Hematopoietic multipotent progenitor cell treated with erythropoietin and hydrocortisone succinate and interleukin-3 and kit ligand, for 6 days (in vitro differentiated cells): ENCODE measurements around the gene PMM1.
"Not testable (repeated sequence)": the region's sequence is repeated elsewhere in the genome, so short reads cannot be mapped to it uniquely, and the experiment has no call there.

ENCODE experiments used
- DNase-seq: peaks from one replicate; pipeline ENCODE4 v3.0.0-alpha.2; 2015

Gene PMM1

GRCh38 chr22:41596776-41597634, 7.4 kb upstream of the PMM1 start:
- DNase-seq: peak; percentile 81

- no peak for DNase-seq
Observed at GRCh38 chr22:41595703-41596102, 6.1 kb upstream of the PMM1 start.

GRCh38 chr22:41593336-41593960, 3.8 kb upstream of the PMM1 start:
- DNase-seq: not testable (repeated sequence)

- DNase-seq: no peak
Observed at GRCh38 chr22:41587347-41587723, 2.3 kb downstream of the PMM1 start.

- DNase-seq: no peak
Observed at GRCh38 chr22:41585898-41586297, 3.7 kb downstream of the PMM1 start.

- no peak for DNase-seq
Observed at GRCh38 chr22:41584881-41585280, 4.8 kb downstream of the PMM1 start.

- DNase-seq: no peak
Observed at GRCh38 chr22:41582694-41583093, 6.9 kb downstream of the PMM1 start.

GRCh38 chr22:41579997-41580355, 9.7 kb downstream of the PMM1 start:
- no peak for DNase-seq

GRCh38 chr22:41579297-41579996, 10.2 kb downstream of the PMM1 start:
- DNase-seq: no peak

GRCh38 chr22:41578818-41579217, 10.8 kb downstream of the PMM1 start:
- DNase-seq: no peak

GRCh38 chr22:41578114-41578513, 11.5 kb downstream of the PMM1 start:
- DNase-seq: no peak

- peak; percentile 90 for DNase-seq
Observed at GRCh38 chr22:41576877-41577276, 12.8 kb downstream of the PMM1 start.

GRCh38 chr22:41575533-41575932, 14.1 kb downstream of the PMM1 start:
- DNase-seq: no peak

- DNase-seq: peak; percentile 46
Observed at GRCh38 chr22:41574847-41575381, 14.7 kb downstream of the PMM1 start.

GRCh38 chr22:41573677-41574076, 16.0 kb downstream of the PMM1 start:
- no peak for DNase-seq

GRCh38 chr22:41572305-41572704, 17.3 kb downstream of the PMM1 start:
- not testable (repeated sequence) for DNase-seq

- DNase-seq: no peak
Observed at GRCh38 chr22:41571786-41572185, 17.9 kb downstream of the PMM1 start.

GRCh38 chr22:41570221-41570620, 19.4 kb downstream of the PMM1 start:
- no peak for DNase-seq

- DNase-seq: no peak
Observed at GRCh38 chr22:41568811-41569210, 20.8 kb downstream of the PMM1 start.

GRCh38 chr22:41567512-41567768, 22.2 kb downstream of the PMM1 start:
- DNase-seq: no peak

- peak; percentile 92 for DNase-seq
Observed at GRCh38 chr22:41565403-41566054, 24.1 kb downstream of the PMM1 start.

GRCh38 chr22:41564563-41564962, 25.1 kb downstream of the PMM1 start:
- DNase-seq: no peak

- no peak for DNase-seq
Observed at GRCh38 chr22:41563051-41563711, 26.5 kb downstream of the PMM1 start.
